GM19395 (cell line): ENCODE results near the gene NT5DC3.

Source experiments
- ATAC-seq: cut with Tn5 transposase; IDR thresholded peaks from one replicate; pipeline ENCODE4 v1.9.1; 2021; ENCODE audit warnings: mild to moderate bottlenecking, moderate library complexity; ENCODE audit not compliant: unreplicated experiment

Gene NT5DC3

DNA sequence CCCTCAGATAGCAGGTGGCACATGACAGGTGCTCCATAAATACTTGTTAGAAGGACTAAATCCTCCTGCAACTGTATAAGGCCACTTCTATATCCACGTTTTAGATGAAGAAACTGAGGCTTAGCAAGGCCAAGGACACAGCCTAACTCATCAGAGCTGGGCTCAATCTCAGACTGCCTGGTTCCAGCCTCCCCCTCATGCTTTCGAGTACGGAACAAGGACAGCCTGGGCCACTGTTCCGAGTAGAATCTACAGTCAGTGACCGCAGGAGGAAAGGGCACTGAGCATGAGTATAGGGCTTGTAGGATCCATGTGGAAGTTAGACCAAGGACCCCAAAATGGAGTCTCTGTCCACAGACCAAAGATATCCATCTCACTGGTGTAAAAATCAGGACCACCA, 84.6 kb downstream of the NT5DC3 start:
- no peak for ATAC-seq

- ATAC-seq = no peak
Measured at GRCh38 chr12:103755425-103755824, 85.6 kb downstream of the NT5DC3 start.

DNA sequence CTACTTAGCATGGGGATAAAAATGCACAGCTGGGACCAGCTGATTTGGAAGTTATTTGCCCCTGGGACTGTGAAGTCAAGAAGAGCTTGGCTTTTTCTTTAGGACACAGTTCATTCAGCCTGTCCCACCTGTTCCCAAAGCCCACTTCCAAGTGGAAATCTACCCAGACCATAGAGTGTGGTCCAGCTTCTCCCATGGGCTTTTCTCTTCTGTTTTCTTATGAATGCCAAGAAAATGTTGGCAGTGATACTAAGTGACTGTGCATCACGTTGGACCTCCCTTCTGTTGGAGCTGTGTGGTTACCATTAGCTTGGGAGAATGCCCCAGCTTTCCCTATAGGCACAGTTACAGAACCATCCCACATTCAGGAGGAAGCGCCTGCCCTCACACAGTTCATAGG, 89.4 kb downstream of the NT5DC3 start:
- ATAC-seq = no peak

GRCh38 chr12:103751171-103751570, 89.9 kb downstream of the NT5DC3 start:
- no peak for ATAC-seq

DNA sequence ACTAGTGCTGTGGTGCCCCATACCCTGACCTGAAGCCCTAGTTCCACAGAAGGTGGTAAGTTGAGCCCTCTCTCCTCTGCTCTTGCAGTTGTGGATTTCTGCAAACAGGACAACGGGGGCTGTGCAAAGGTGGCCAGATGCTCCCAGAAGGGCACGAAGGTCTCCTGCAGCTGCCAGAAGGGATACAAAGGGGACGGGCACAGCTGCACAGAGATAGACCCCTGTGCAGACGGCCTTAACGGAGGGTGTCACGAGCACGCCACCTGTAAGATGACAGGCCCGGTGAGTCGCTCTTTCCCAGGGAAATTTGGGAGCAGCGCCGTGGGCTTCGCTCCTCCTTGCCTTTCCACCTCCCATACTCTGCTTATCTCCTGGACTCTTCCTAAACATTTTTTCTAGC, 92.2 kb downstream of the NT5DC3 start:
- ATAC-seq = no peak

- ATAC-seq = no peak
Measured at GRCh38 chr12:103748002-103748401, 93.0 kb downstream of the NT5DC3 start.

DNA sequence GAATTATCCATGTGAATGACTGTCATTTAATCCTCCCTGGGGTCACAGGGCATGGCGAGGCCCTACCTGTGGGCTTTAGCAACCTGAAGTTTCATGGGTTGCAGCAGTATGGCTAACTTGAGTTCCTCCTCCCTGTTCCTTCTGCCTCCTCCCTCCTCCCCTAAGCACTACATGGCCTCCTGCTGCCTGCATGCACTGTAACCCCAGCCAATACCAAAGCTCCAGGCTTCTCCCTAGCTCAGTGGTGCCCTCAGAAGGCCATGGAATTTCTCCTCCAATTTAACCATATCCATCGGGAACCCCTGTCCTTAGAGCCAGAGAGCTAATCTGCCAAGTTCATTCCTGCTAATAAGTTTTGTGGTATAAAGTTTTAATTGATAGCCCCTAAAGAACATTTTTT, 95.1 kb downstream of the NT5DC3 start:
- no peak for ATAC-seq

DNA sequence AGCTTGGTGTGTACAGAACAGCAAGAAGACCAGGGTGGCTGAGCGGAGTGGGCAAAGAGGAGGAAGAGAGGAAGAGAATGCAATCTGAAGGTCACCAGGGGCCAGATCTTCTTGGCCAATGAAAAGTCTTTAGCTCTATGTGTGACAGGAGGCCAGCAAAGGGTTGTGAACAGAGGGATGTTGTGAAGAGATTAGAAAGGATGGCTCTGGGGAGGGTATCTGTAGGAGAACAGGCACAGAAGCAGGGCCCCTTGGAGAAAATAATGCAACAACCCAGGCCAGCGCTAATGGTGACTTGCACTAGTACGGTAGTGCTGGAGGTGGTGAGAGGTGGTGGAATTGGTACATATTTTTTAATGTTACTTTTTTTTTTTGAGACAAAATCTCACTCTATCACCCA, 97.2 kb downstream of the NT5DC3 start:
- no peak for ATAC-seq

DNA sequence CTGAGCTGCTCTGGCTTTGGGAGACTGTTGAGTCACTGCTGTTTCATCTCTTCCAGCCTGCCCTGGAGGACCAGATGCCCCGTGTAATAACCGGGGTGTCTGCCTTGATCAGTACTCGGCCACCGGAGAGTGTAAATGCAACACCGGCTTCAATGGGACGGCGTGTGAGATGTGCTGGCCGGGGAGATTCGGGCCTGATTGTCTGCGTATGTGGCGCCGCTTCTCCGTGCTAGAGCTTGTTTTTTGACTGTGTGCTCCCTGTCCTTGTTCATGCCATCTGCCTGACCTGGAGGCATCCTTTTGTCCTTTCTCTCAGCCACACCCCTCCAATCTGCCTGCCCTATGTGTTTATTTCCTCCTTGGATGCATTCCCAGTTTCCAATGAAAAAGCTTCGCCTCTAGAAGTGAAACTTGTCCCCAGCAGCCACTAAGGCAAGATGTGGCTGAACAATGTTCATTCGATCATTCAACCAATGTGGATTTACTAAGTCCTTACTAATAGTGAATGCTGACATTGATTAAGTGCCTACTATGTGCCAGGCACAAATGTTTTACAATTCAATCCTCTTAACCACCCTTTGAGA, 98.6 kb downstream of the NT5DC3 start:
- no peak for ATAC-seq

GRCh38 chr12:103737881-103738280, 103.2 kb downstream of the NT5DC3 start:
- ATAC-seq = no peak

- no peak for ATAC-seq
Measured at GRCh38 chr12:103736572-103736971, 104.5 kb downstream of the NT5DC3 start.

- no peak for ATAC-seq
Measured at GRCh38 chr12:103735291-103735690, 105.7 kb downstream of the NT5DC3 start.

GRCh38 chr12:103734863-103735262, 106.2 kb downstream of the NT5DC3 start:
- ATAC-seq = no peak

DNA sequence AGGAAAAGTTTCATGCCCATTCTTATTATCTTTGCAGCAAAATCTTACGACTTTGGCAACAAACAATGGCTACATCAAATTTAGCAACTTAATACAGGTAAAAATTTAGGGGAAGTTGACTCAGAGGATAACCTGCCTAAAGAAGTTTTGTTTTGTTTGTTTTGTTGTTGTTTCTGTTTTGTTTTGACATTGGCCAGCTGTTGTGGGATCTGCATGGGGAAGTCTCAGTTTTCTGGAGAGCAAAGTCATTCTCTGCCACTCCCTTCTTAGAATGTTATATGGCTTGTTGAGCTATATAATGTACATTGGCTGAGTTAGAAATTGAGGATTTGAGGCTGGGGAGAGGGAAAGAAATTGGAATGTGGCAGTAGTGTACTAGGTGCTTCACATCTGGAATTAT, 109.5 kb downstream of the NT5DC3 start:
- ATAC-seq = no peak

DNA sequence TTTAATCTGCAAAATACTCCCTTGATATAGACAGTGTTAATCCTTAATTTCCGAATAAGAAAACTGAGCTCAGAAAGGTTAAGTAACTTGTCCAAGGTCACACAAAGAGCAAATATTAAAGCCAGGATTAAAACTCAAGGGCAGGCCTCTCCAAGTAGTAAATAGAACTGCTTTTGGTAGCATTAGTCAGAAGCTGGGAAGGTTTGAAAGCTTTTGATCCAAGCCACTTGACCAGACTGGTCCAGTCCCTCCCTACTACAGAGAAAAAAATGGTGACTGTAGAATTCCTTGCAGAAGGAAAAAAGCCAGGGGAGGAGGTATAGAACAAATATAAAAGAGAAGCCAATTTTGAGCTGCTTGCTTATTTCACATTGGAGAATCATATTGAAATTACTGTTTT, 111.5 kb downstream of the NT5DC3 start:
- no peak for ATAC-seq

- ATAC-seq = no peak
Measured at GRCh38 chr12:103728323-103728722, 112.7 kb downstream of the NT5DC3 start.

- no peak for ATAC-seq
Measured at GRCh38 chr12:103727638-103728037, 113.4 kb downstream of the NT5DC3 start.

GRCh38 chr12:103725398-103725797, 115.6 kb downstream of the NT5DC3 start:
- no peak for ATAC-seq
